ENCODE data around the gene XRCC4. TPM values are rescaled to one million over a fixed set of nuclear protein-coding genes. Genes with fewer than 3 reads are reported as not detected.

The XRCC4 gene
- total RNA-seq, 2 donors from 2014 or later, result 10.6 to 17.3 TPM

GRCh38 chr5:83096660-83097339, 19.5 kb downstream of the XRCC4 start:
- H3K27me3 ChIP-seq (ENCODE audit: control insufficient read depth, insufficient read depth, low read length, poor library complexity, severe bottlenecking), result no peaks in the 10 kb centered on the region
- TF ChIP-seq CTCF (conservative IDR thresholded peaks at IDR 0.05), result no peak
- DNase-seq, result no peak
- no peak overlapping the region for H3K27ac ChIP-seq (ENCODE audit: low read depth, low read length)
- Mint-ChIP-seq H3K27ac (no peak overlapping the region), H3K4me3 (no peak overlapping the region), H3K36me3 (ENCODE audit: low read depth) (peaks cover 12% of the 10 kb centered on the region), H3K9me3 (peaks cover 26% of the 10 kb centered on the region), H3K27me3 (ENCODE audit: insufficient read depth) (peaks cover 1% of the 10 kb centered on the region), H3K4me1 (peaks cover 26% of the 10 kb centered on the region)
- no peak overlapping the region for H3K4me3 ChIP-seq (ENCODE audit: low read length)
- WGBS, 2 experiments (ENCODE audit: insufficient coverage in 1 of 2, insufficient read length in 1 of 2), result 96% methylated on average over 2 of the region's 2 CpGs; no CpG with 5 or more reads in 1 of the 2 experiments
- peaks cover 16% of the 10 kb centered on the region for H3K4me1 ChIP-seq (ENCODE audit: control insufficient read depth, insufficient read depth, low read length)
- peaks cover 23% of the 10 kb centered on the region for H3K9me3 ChIP-seq (ENCODE audit: control insufficient read depth, low read length)
- H3K36me3 ChIP-seq (ENCODE audit: control insufficient read depth, insufficient read depth, low read length), result no peaks in the 10 kb centered on the region
- no peak overlapping the region for H3K9ac ChIP-seq (ENCODE audit: extremely low read depth, low read length, poor library complexity, severe bottlenecking)

- H3K4me1 Mint-ChIP-seq, result peaks cover 29% of the 10 kb centered on the region
- no peak overlapping the region for H3K4me3 Mint-ChIP-seq
- H3K27ac Mint-ChIP-seq, result no peak overlapping the region
These were observed 20.4 kb downstream of the XRCC4 start for GRCh38 chr5:83097689-83098231.

GRCh38 chr5:83099001-83099400, 21.7 kb downstream of the XRCC4 start:
- Histone ChIP-seq H3K9ac (ENCODE audit: extremely low read depth, low read length, poor library complexity, severe bottlenecking) (no peak overlapping the region), H3K27me3 (ENCODE audit: control insufficient read depth, insufficient read depth, low read length, poor library complexity, severe bottlenecking) (no peaks in the 10 kb centered on the region), H3K27ac (ENCODE audit: low read depth, low read length) (no peak overlapping the region), H3K4me1 (ENCODE audit: control insufficient read depth, insufficient read depth, low read length) (peaks cover 20% of the 10 kb centered on the region), H3K36me3 (ENCODE audit: control insufficient read depth, insufficient read depth, low read length) (no peaks in the 10 kb centered on the region), H3K4me3 (ENCODE audit: low read length) (peak overlapping the region; percentile 32), H3K9me3 (ENCODE audit: control insufficient read depth, low read length) (peaks cover 1% of the 10 kb centered on the region)
- no peak for TF ChIP-seq CTCF (conservative IDR thresholded peaks at IDR 0.05)
- no peak overlapping the region for H3K4me3 Mint-ChIP-seq
- peaks cover 2% of the 10 kb centered on the region for H3K36me3 Mint-ChIP-seq (ENCODE audit: low read depth)
- no peak overlapping the region for H3K27ac Mint-ChIP-seq
- H3K27me3 Mint-ChIP-seq (ENCODE audit: insufficient read depth), result peaks cover 1% of the 10 kb centered on the region
- H3K9me3 Mint-ChIP-seq, result peaks cover 5% of the 10 kb centered on the region
- H3K4me1 Mint-ChIP-seq, result peaks cover 29% of the 10 kb centered on the region
- no peak for DNase-seq

More at GRCh38 chr5:83097689-83098231, 20.4 kb downstream of the XRCC4 start:
- H3K36me3 ChIP-seq (ENCODE audit: control insufficient read depth, insufficient read depth, low read length), result no peaks in the 10 kb centered on the region
- peaks cover 9% of the 10 kb centered on the region for H3K36me3 Mint-ChIP-seq (ENCODE audit: low read depth)
- peaks cover 14% of the 10 kb centered on the region for H3K9me3 ChIP-seq (ENCODE audit: control insufficient read depth, low read length)
- H3K9me3 Mint-ChIP-seq, result peaks cover 17% of the 10 kb centered on the region
- no peak overlapping the region for H3K4me3 ChIP-seq (ENCODE audit: low read length)
- no peak overlapping the region for H3K27ac ChIP-seq (ENCODE audit: low read depth, low read length)
- no peak for TF ChIP-seq CTCF (conservative IDR thresholded peaks at IDR 0.05)
- H3K9ac ChIP-seq (ENCODE audit: extremely low read depth, low read length, poor library complexity, severe bottlenecking), result no peak overlapping the region
- H3K27me3 Mint-ChIP-seq (ENCODE audit: insufficient read depth), result peaks cover 1% of the 10 kb centered on the region
- WGBS, 2 experiments (ENCODE audit: insufficient coverage in 1 of 2, insufficient read length in 1 of 2), result 71 to 75% methylated on average over 2 of the region's 2 CpGs
- DNase-seq, result no peak
- no peaks in the 10 kb centered on the region for H3K27me3 ChIP-seq (ENCODE audit: control insufficient read depth, insufficient read depth, low read length, poor library complexity, severe bottlenecking)
- H3K4me1 ChIP-seq (ENCODE audit: control insufficient read depth, insufficient read depth, low read length), result peaks cover 20% of the 10 kb centered on the region

Data from endodermal cell (in vitro differentiated cells).